Liver (tissue), 9 donors: ENCODE results near the gene RSPRY1. TPM values are rescaled to one million over a fixed set of nuclear protein-coding genes. Genes with fewer than 3 reads are reported as not detected.

ENCODE experiments used
- DNase-seq: peaks from one replicate; pipeline ENCODE4 v3.0.0-alpha.2; 2017; ENCODE audit warnings: low spot score
- H3K27ac ChIP-seq, 2 donors: one replicate each; pipeline ENCODE4 v1.7.0; 2013; ENCODE audit warnings: inconsistent platforms in 2 of 2, low read length in 2 of 2, control low read depth in 1 of 2, low read depth in 1 of 2, mild to moderate bottlenecking in 1 of 2
- H3K27me3 ChIP-seq, 4 donors: one replicate each; pipeline versions ENCODE4 v1.6.1 to v1.7.0; 2013; ENCODE audit warnings: low read length in 3 of 4, inconsistent platforms in 1 of 4, mild to moderate bottlenecking in 1 of 4, moderate library complexity in 1 of 4; ENCODE audit not compliant: control insufficient read depth in 4 of 4, insufficient read depth in 4 of 4
- H3K36me3 ChIP-seq, 4 donors: one replicate each; pipeline versions ENCODE4 v1.6.1 to v1.7.0; 2013; ENCODE audit warnings: low read length in 3 of 4, mild to moderate bottlenecking in 3 of 4, low read depth in 1 of 4, moderate library complexity in 1 of 4; ENCODE audit not compliant: control insufficient read depth in 4 of 4, insufficient read depth in 3 of 4
- H3K4me1 ChIP-seq, 4 donors: one replicate each; pipeline versions ENCODE4 v1.6.1 to v1.7.0; 2013; ENCODE audit warnings: low read length in 3 of 4, mild to moderate bottlenecking in 3 of 4, moderate library complexity in 1 of 4; ENCODE audit not compliant: control insufficient read depth in 4 of 4, insufficient read depth in 4 of 4
- H3K4me3 ChIP-seq, 3 donors: one replicate each; pipeline versions ENCODE4 v1.6.1 to v1.7.0; 2013; ENCODE audit warnings: low read length in 3 of 3, control low read depth in 1 of 3, low read depth in 1 of 3, mild to moderate bottlenecking in 1 of 3
- H3K9ac ChIP-seq, 2 donors: one replicate each; pipeline ENCODE4 v1.7.0; 2013; ENCODE audit warnings: low read length in 2 of 2, mild to moderate bottlenecking in 2 of 2, moderate library complexity in 2 of 2, control low read depth in 1 of 2, low read depth in 1 of 2
- H3K9me3 ChIP-seq, 4 donors: one replicate each; pipeline versions ENCODE4 v1.6.1 to v1.7.0; 2013; ENCODE audit warnings: low read length in 3 of 4; ENCODE audit not compliant: control insufficient read depth in 4 of 4
- ATF3 ChIP-seq: IDR thresholded peaks from 2 replicates; pipeline ENCODE4 v1.6.1; 2016; ENCODE audit warnings: antibody characterized with exemption
- CTCF ChIP-seq: fragments of 150-350 bp; IDR thresholded peaks from 2 replicates; pipeline ENCODE4 v1.5.1; 2017; ENCODE audit warnings: improper control_type of control experiment, low read depth, low read length; ENCODE audit not compliant: missing input control
- EGR1 ChIP-seq, 2 donors: IDR thresholded peaks; 2 replicates each; pipeline ENCODE4 v1.6.1; 2016 to 2018; ENCODE audit warnings: antibody characterized with exemption in 2 of 2, low read depth in 2 of 2
- GABPA ChIP-seq, 2 donors: IDR thresholded peaks in 1 of 2; conservative IDR thresholded peaks in 1 of 2; 2 replicates each; pipeline ENCODE4 v1.6.1; 2016; ENCODE audit warnings: antibody characterized with exemption in 2 of 2, mild to moderate bottlenecking in 1 of 2, moderate library complexity in 1 of 2
- HNF4A ChIP-seq, 2 donors: conservative IDR thresholded peaks; 2 replicates each; pipeline ENCODE4 v1.6.1; 2016; ENCODE audit warnings: antibody characterized with exemption in 2 of 2, mild to moderate bottlenecking in 2 of 2
- JUND ChIP-seq, 2 donors: IDR thresholded peaks; 2 replicates each; pipeline ENCODE4 v1.6.1; 2016; ENCODE audit warnings: antibody characterized with exemption in 2 of 2
- REST ChIP-seq: IDR thresholded peaks from 2 replicates; pipeline ENCODE4 v1.6.1; 2016; ENCODE audit warnings: antibody characterized with exemption, mild to moderate bottlenecking
- SP1 ChIP-seq: IDR thresholded peaks from 2 replicates; pipeline ENCODE4 v1.6.1; 2018; ENCODE audit warnings: antibody characterized with exemption, mild to moderate bottlenecking
- YY1 ChIP-seq: IDR thresholded peaks from 2 replicates; pipeline ENCODE4 v1.6.1; 2016; ENCODE audit warnings: antibody characterized with exemption, mild to moderate bottlenecking
- ZBTB33 ChIP-seq: IDR thresholded peaks from 2 replicates; pipeline ENCODE4 v1.6.1; 2016; ENCODE audit warnings: antibody characterized with exemption
- WGBS: extraction: QIAGEN DNeasy Blood & Tissue Kit; methylation state at CpG from one replicate; pipeline ENCODE4 v1.1.7; 2013; 5-methylcytosine and 5-hydroxymethylcytosine counted together
- polyA plus RNA-seq, 2 donors: library from polyadenylated mRNA; stranded (reverse) in 1 of 2; unstranded in 1 of 2; fragments of 200-250 nt in 1 of 2; fragments of >200 nt in 1 of 2; fragmentation: Nextera tagmentation in 1 of 2; extraction: Ambion mirVana in 1 of 2; gene quantifications; one replicate each; pipeline versions ENCODE4 v1.2.1 to v1.2.3, GENCODE V29; 2013 to 2015
- total RNA-seq, 2 donors: library from RNA; depleted of rRNA; stranded (reverse); fragments of >200 nt; gene quantifications; one replicate each; pipeline ENCODE4 v1.2.3, GENCODE V29; 2014
- donor health status: healthy.
- donor health status: healthy.
- donor health status: healthy.
- donor health status: healthy.
- donor health status: healthy.

RSPRY1 gene
- total and polyA plus RNA-seq, 4 donors: 10.9 to 27.6 (median 20.2) TPM

GRCh38 chr16:57263541-57264351 is 77.6 kb downstream of the RSPRY1 start:
- DNase-seq: no peak

More at GRCh38 chr16:57263541-57264351, 77.6 kb downstream of the RSPRY1 start:
- H3K4me3 ChIP-seq: no peak overlapping the region
- H3K27ac ChIP-seq: no peak overlapping the region
- H3K36me3 ChIP-seq: no peaks in the 10 kb centered on the region
- H3K9me3 ChIP-seq: no peaks in the 10 kb centered on the region
- TF ChIP-seq CTCF: no peak
- no peak for TF ChIP-seq ZBTB33
- TF ChIP-seq REST: no peak
- TF ChIP-seq JUND (IDR thresholded peaks at IDR 0.05): no peak
- TF ChIP-seq ATF3: no peak
- TF ChIP-seq EGR1 (IDR thresholded peaks at IDR 0.05; ENCODE audit: low read depth in 2 of 2): no peak
- TF ChIP-seq GABPA (IDR thresholded peaks at IDR 0.05 in 1 of 2, conservative IDR thresholded peaks at IDR 0.05 in 1 of 2): no peak
- TF ChIP-seq YY1: no peak
- no peak for TF ChIP-seq HNF4A (conservative IDR thresholded peaks at IDR 0.05)
- TF ChIP-seq SP1: no peak
- H3K9ac ChIP-seq: no peak overlapping the region
- no peaks in the 10 kb centered on the region for H3K27me3 ChIP-seq
- peaks cover 0 to 4% (median 0%) of the 10 kb centered on the region in 4 donors for H3K4me1 ChIP-seq
- WGBS: 92% methylated on average over 18 of the region's 18 CpGs
